Panc1 (cell line): Measurements from ENCODE around the gene ZCWPW1.

Experiments
- CTCF ChIP-seq: fragments of 450-650 bp; IDR thresholded peaks from 2 replicates; pipeline ENCODE4 v1.5.1; 2017; ENCODE audit warnings: mild to moderate bottlenecking
- POLR2AphosphoS5 ChIP-seq: IDR thresholded peaks from 2 replicates; pipeline ENCODE4 v1.6.1; 2012; ENCODE audit warnings: mild to moderate bottlenecking, low read depth, low read length, moderate library complexity
- SIN3A ChIP-seq: IDR thresholded peaks from 2 replicates; pipeline ENCODE4 v1.6.1; 2012; ENCODE audit warnings: low read depth, mild to moderate bottlenecking, low read length, moderate library complexity, borderline replicate concordance; ENCODE audit not compliant: insufficient read depth
- TCF7L2 ChIP-seq: IDR thresholded peaks from 2 replicates; pipeline ENCODE4 v1.6.1; 2011; ENCODE audit warnings: mild to moderate bottlenecking, low read depth, low read length, inconsistent platforms

- no peak for TF ChIP-seq CTCF
- TF ChIP-seq TCF7L2: no peak
- no peak for TF ChIP-seq POLR2AphosphoS5
- TF ChIP-seq SIN3A: no peak
These were observed 26.3 kb downstream of the ZCWPW1 start for GRCh38 chr7:100402241-100402640.
